Omental fat pad (tissue), 4 donors: ENCODE data around the gene PTK7. TPM values are rescaled to one million over a fixed set of nuclear protein-coding genes. Genes with fewer than 3 reads are reported as not detected.

Experiments used
- ATAC-seq: fragments of 150-250 bp; one replicate; pipeline ENCODE4 v1.9.1; 2016; ENCODE audit warnings: mild to moderate bottlenecking, moderate library complexity; ENCODE audit not compliant: low FRiP score
- DNase-seq: peaks from one replicate; pipeline ENCODE4 v3.0.0-alpha.2; 2019; ENCODE audit warnings: low spot score
- CTCF ChIP-seq, 3 donors: fragments of 450-650 bp; IDR thresholded peaks; one replicate each; pipeline ENCODE4 v1.5.1; 2016 to 2017; ENCODE audit warnings: antibody characterized with exemption in 3 of 3, mild to moderate bottlenecking in 3 of 3, moderate library complexity in 2 of 3
- total RNA-seq, 4 donors: library from RNA; depleted of rRNA; stranded (reverse); fragments of >200 nt; gene quantifications; one replicate each; pipeline ENCODE4 v1.1.0, GENCODE V29; 2016

Gene PTK7
- total RNA-seq, 4 donors from 2014 or later: 11.5 to 38.9 (median 13.8) TPM

- ATAC-seq (no peak), DNase-seq (no peak)
- TF ChIP-seq CTCF (IDR thresholded peaks at IDR 0.05): no peak
Observed at GRCh38 chr6:43088654-43089056, 12.5 kb downstream of the PTK7 start.

- TF ChIP-seq CTCF (IDR thresholded peaks at IDR 0.05): no peak
- DNase-seq (no peak), ATAC-seq (no peak)
Observed at GRCh38 chr6:43089467-43089866, 13.4 kb downstream of the PTK7 start.

GRCh38 chr6:43089874-43090558 is 13.9 kb downstream of the PTK7 start:
- no peak for TF ChIP-seq CTCF (IDR thresholded peaks at IDR 0.05)
- ATAC-seq (no peak), DNase-seq (no peak)

GRCh38 chr6:43090559-43090956 is 14.4 kb downstream of the PTK7 start:
- ATAC-seq: no peak
- no peak for DNase-seq
- TF ChIP-seq CTCF (IDR thresholded peaks at IDR 0.05): no peak

GRCh38 chr6:43091020-43091419 is 14.9 kb downstream of the PTK7 start:
- no peak for ATAC-seq
- DNase-seq: no peak
- TF ChIP-seq CTCF (IDR thresholded peaks at IDR 0.05): no peak

GRCh38 chr6:43091436-43091991 is 15.4 kb downstream of the PTK7 start:
- no peak for TF ChIP-seq CTCF (IDR thresholded peaks at IDR 0.05)
- DNase-seq: no peak
- no peak for ATAC-seq

- DNase-seq (no peak), ATAC-seq (no peak)
- no peak for TF ChIP-seq CTCF (IDR thresholded peaks at IDR 0.05)
Observed at GRCh38 chr6:43092635-43093034, 16.5 kb downstream of the PTK7 start.
